Measurements from ENCODE around the gene SLC13A4.
A peak's percentile ranks its signal among the peaks of the same experiment; 100 is the strongest.
"Not testable (repeated sequence)": the region's sequence is repeated elsewhere in the genome, so short reads cannot be mapped to it uniquely, and the experiment has no call there.

The SLC13A4 gene

DNA sequence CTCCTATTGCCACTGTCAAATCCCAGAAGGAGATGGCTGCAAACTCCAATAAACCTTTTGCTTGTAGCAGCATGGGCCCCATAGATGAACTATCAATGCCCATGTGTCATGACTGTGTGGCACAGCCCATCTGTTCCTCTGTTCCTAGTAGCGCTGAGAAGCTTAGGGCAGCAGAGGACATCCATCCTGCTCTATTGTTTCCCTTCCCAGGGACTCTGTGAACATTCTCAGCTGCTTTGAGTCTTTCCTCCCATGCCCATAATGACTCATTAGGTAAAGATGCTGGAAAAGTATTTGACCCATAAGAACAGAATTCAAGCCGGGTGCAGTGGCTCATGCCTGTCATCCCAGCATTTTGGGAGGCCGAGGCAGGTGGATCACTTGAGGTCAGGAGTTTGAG is 37.4 kb downstream of the SLC13A4 start:
- ATAC-seq: no peak

GRCh38 chr7:135687466-135687865 is 40.5 kb downstream of the SLC13A4 start:
- no peak for ATAC-seq

DNA sequence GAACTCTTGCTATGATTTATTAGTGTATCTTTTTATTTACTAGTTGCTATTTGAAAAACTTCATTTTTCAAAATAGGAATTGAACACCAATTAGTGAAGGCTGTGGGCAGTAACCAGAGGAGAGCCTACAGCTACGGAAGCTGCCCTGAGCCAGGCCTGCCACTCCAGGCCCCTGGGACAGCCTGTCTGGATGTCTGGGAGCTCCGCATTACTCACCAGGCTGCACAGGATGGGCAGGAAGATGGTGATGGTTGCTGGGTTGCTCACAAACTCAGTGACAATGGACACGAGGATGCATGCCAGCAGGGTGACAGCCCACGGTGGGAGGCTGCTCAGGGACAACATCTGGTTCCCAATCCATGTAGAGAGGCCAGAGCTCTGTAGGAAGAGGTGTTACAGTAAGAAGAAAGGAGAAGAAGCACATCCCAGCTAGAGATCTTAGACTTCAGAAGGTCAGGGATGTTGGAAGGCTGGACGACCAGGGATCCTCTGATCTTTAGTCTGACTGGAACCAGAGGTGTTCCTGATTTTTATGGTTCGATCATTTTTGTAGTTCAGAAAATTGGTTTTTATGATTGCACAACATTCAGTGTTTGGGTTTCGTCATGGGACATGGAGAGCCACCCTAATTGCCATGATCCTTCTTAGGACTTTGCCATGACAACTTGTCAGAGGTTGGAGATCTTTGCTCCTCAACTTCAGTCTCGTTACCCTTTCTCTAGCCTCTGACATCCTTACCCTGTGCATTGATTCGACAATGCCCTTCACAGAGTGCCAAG is 42.5 kb downstream of the SLC13A4 start:
- no peak for ATAC-seq

GRCh38 chr7:135684699-135685098 is 43.3 kb downstream of the SLC13A4 start:
- no peak for ATAC-seq

DNA sequence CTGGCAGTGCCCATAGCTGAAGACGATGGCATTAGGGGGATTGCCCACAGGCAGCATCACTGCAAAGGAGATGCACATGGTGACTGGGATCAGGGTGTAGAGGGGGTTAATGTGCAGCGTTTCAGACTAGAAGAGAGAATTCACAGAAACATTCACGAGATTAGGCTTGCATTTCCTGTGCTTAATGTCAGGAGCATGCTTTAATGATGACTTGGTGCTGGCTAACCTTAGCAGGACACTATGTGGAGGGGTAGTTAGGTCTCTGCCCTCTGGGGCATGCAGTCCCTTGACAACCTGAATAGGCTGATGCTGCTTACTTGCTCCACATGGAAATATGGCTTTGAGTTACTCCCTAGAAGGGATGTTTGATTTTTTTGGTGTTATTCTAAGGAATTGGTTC is 43.9 kb downstream of the SLC13A4 start:
- ATAC-seq: no peak

DNA sequence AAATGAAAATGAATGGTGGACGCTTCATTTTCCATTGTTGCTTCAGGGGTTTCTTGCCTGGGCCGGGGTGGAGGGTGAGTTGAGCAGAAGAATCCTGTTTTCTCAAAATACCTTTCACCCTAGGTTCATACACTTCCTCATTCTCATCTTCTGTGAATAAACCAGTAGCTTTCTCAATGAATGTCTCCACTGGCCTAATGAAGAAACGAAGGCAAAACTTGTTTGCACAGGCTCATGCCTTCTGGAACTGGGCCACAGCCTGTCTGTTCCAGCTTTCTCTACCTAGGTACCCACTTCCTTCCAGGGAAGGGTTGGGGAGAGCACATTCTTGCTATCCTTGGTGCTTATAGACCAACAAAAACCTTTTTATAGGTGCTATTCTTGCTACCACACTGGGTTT is 44.4 kb downstream of the SLC13A4 start:
- ATAC-seq: no peak

DNA sequence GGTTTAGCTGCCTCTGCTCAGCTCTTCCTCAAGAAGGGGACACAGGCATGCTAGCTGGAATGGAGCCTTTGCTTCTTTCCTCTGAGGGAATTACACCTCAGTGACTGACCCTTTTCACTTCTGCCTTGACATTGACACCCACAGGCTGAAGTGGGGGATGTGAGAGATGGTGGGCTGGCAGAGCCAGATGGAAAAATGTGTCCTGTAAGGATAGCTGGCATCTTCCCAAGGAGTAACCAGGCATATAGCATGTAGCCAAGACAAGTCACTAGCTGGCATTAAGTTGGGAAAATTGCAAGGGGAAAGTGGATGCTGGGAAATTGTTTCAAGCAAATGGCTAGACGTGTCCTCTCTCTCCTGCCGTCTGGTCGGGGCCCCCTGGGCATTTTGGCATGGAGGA is 45.8 kb downstream of the SLC13A4 start:
- ATAC-seq: no peak

DNA sequence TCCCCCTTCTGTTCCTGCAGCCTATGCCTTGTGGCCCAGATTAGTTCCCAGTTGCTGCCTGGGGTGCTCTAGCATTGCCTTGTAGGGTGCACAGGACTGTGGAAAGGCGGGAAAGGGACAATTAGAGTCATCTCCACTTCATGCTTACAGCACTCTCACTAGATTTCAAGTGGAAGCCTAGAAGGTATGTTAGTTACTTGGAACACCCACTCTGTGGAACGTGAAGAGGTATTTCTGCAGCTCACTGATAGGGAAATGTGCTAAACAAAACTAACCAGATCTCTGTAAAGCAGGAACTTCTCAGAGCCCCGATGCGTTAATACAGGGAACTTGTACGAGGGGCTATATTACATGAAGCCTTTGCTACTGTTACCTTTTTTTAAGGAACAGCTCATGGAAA is 46.2 kb downstream of the SLC13A4 start:
- no peak for ATAC-seq

GRCh38 chr7:135678612-135679575 is 49.1 kb downstream of the SLC13A4 start:
- no peak for ATAC-seq

DNA sequence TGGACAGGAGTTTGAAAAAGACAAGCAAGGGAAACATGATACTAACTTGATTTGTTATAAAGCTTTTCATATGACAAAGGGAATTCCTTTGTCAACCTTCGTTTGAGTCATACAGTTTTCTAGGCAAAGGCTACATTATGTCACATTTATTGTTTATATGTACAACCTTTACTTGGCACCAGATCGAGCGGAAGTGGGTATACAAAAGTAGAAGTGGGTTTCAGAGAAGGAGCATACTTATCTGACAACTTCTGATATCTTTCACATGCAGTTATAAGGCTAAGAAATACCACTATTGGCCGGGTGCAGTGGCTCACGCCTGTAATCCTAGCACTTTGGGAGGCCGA is 54.7 kb downstream of the SLC13A4 start:
- no peak for ATAC-seq

DNA sequence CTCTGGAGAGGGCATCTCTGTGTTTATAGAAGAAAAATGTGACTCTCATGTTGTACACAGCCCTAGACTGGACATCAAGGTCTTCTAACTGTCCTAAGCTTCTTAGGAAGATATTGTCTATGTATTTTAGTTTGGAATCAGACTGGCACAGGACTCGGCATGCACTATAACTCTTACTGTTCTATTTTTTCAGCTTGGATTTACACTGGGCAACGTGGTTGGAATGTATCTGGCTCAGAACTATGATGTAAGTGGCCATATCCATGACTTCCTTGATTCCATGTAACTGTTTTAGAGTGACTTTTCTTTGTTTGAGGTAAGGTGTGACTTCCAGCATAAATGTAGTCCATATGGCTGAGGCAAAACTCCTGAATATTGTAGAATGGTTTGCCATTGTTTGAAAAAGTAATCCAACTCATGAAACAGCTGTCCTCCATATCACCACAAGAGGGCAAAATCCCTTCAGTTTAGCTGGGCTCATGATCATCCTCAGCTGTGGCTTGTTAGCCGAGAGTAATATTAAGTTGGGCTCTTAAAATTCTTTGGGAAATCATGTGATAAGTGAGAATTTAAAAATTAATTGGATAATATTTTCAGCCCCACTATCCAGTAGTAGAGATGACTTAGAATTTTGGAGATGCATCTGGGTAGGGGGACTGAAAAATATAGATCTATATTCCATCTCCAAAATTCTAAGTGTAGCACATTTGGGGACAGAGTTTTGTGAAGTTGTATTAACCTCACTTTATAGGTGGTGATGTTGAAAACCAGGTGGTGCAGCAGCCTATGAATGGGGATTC is 55.2 kb downstream of the SLC13A4 start:
- peak in 1 of 2 donors; percentile 48 for ATAC-seq

DNA sequence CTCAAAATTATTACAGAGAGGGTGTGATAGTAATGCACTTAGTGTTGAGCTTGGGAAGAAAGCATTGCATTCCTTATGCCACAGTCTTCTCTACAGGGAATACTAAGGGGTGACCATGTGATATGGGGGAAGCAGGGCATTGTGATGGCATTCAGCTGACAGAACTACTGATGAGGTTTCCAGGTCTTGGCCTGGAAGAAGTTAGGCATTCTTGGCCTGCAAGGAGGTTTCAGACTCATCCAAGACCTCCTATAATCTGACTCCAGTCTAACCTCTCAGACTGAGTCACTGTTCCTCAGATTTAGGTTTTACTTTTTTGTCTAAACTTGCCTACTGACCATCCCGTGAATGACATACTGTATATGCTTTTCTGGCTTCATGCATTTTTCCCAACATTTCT is 57.8 kb downstream of the SLC13A4 start:
- no peak for ATAC-seq

DNA sequence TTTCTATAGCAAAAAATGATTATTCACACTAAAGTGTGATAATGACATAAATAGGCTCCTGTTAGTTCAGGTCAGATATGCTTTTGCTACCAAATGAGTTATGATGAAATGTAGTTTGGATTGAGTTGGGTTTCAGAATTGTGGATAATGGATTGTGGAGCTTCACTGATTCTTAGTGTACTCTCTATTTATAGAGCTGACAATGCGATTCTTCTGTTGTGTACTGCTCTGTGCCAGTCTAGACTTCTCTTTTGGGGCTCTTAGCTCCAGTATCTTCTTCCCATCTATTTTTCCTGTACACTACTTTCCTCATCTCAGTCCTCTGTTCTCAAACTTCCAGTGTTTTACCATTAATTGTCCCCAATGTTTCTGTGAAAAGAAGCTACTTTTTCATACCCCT is 58.2 kb downstream of the SLC13A4 start:
- no peak for ATAC-seq

- not testable (repeated sequence) for ATAC-seq
Observed at GRCh38 chr7:135668852-135669395, 59.1 kb downstream of the SLC13A4 start.

DNA sequence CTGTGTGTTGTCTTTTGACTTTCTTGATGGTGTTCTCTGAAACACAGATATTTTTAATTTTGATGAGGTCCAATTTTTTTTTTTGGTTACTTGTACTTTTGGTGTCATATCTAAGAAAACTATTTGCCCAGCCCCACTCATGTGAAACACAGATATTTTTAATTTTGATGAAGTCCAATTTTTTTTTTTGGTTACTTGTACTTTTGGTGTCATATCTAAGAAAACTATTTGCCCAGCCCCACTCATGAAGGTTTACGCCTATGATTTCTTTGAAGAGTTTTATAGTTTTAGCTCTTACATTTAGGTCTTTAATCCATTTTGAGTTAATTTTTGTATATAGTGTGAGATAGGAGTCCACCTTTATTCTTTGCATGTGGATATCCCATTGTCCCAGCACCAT is 60.4 kb downstream of the SLC13A4 start:
- not testable (repeated sequence) for ATAC-seq

GRCh38 chr7:135666846-135667245 is 61.1 kb downstream of the SLC13A4 start:
- ATAC-seq: no peak

DNA sequence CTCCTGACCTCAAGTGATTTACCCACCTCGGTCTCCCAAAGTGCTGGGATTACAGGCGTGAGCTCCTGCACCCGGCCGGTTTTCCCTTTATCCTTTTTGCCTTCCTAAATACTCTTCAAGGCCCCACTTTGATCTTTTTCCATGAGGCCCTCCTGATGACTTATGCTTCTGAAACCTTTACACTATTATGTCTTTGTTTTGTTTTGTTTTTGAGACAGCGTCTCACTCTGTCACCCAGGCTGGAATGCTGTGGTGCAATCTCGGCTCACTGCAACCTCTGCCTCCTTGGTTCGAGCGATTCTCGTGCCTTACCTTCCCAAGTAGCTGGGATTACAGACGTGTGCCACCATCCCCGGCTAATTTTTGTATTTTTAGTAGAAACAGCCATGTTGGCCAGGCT is 61.8 kb downstream of the SLC13A4 start:
- no peak for ATAC-seq

DNA sequence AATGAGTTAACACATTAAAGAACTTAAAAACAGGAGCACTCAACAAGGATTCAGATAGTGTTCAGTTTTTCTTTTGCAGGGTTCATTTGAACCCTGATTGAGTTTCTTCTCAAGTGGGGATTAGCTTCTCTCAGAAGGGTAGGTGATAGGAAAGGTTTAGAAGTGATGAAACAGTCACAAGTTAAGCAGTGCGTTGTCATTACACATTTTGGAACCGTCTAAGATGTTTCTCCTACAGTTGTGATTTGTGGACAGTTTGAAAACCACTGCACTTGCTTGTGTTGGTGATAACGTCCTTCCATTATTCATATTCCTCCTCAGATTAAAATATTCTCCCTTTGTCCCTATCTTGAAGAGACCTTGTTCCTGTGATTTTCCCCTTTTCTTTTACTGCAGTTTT is 62.9 kb downstream of the SLC13A4 start:
- ATAC-seq: no peak

GRCh38 chr7:135664046-135664589 is 63.9 kb downstream of the SLC13A4 start:
- peak; percentile 55 to 78 for ATAC-seq

GRCh38 chr7:135662373-135663114 is 65.4 kb downstream of the SLC13A4 start, which contains the start of gene STMP1:
Gene STMP1 (plus strand): TSS chr7:135662514.
- peak; percentile 79 to 88 for ATAC-seq

DNA sequence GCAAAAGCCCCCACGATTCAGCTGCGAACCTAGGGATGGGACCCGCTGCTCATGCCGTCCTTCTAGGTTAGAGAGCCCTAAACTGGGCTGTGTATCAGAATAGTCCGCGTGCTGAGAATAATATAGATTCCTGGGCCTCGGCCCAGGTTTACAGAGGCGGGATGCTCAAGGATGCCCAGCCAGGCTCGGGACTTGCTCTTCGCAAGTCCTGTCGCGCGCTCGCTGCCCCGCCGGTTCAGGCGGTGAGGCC is 65.9 kb downstream of the SLC13A4 start:
- peak in 1 of 2 donors; percentile 11 for ATAC-seq
